HG03520 (cell line): Measurements from ENCODE around the gene SEMA3F.
"Not testable (repeated sequence)": the region's sequence is repeated elsewhere in the genome, so short reads cannot be mapped to it uniquely, and the experiment has no call there.

ENCODE experiments used
- ATAC-seq: cut with Tn5 transposase; IDR thresholded peaks from one replicate; pipeline ENCODE4 v1.9.1; 2021; ENCODE audit warnings: mild to moderate bottlenecking, moderate library complexity; ENCODE audit not compliant: unreplicated experiment

SEMA3F gene

GRCh38 chr3:50207359-50208042 is 52.4 kb downstream of the SEMA3F start:
- no peak for ATAC-seq

GRCh38 chr3:50208677-50209344 is 53.7 kb downstream of the SEMA3F start:
- ATAC-seq: no peak

GRCh38 chr3:50210176-50210509 is 55.0 kb downstream of the SEMA3F start:
- no peak for ATAC-seq

GRCh38 chr3:50210510-50211367 is 55.6 kb downstream of the SEMA3F start:
- no peak for ATAC-seq

- ATAC-seq: not testable (repeated sequence)
These were observed 56.2 kb downstream of the SEMA3F start for GRCh38 chr3:50211368-50211717.

- ATAC-seq: no peak
These were observed 56.8 kb downstream of the SEMA3F start for GRCh38 chr3:50211930-50212329.

GRCh38 chr3:50212502-50212901 is 57.4 kb downstream of the SEMA3F start:
- ATAC-seq: no peak

GRCh38 chr3:50212971-50213370 is 57.8 kb downstream of the SEMA3F start:
- ATAC-seq: no peak

GRCh38 chr3:50213373-50213772 is 58.2 kb downstream of the SEMA3F start:
- no peak for ATAC-seq

GRCh38 chr3:50214824-50215223 is 59.7 kb downstream of the SEMA3F start:
- ATAC-seq: no peak

- no peak for ATAC-seq
These were observed 60.4 kb downstream of the SEMA3F start for GRCh38 chr3:50215529-50215928.

- ATAC-seq: no peak
These were observed 62.6 kb downstream of the SEMA3F start for GRCh38 chr3:50217681-50218080.

- ATAC-seq: no peak
These were observed 63.3 kb downstream of the SEMA3F start for GRCh38 chr3:50218448-50218847.

GRCh38 chr3:50219285-50219684 is 64.2 kb downstream of the SEMA3F start:
- no peak for ATAC-seq

GRCh38 chr3:50220109-50220508 is 65.0 kb downstream of the SEMA3F start:
- ATAC-seq: no peak

- no peak for ATAC-seq
These were observed 65.9 kb downstream of the SEMA3F start for GRCh38 chr3:50221051-50221410.

- ATAC-seq: no peak
These were observed 66.5 kb downstream of the SEMA3F start for GRCh38 chr3:50221411-50222168.

- no peak for ATAC-seq
These were observed 67.0 kb downstream of the SEMA3F start for GRCh38 chr3:50222169-50222528.

GRCh38 chr3:50224639-50225038 is 69.5 kb downstream of the SEMA3F start:
- ATAC-seq: no peak

- no peak for ATAC-seq
These were observed 71.8 kb downstream of the SEMA3F start for GRCh38 chr3:50226888-50227389.
